Endodermal cell (in vitro differentiated cells): Measurements from ENCODE around the gene THEM4. TPM values are rescaled to one million over a fixed set of nuclear protein-coding genes. Genes with fewer than 3 reads are reported as not detected.
A peak's percentile ranks its signal among the peaks of the same experiment; 100 is the strongest.

Experiments
- DNase-seq: peaks from one replicate; pipeline ENCODE4 v3.0.0-alpha.2; 2017
- H3K27ac ChIP-seq: 2 replicates; pipeline ENCODE4 v1.5.1; 2013; ENCODE audit warnings: mild to moderate bottlenecking, low read depth, low read length, moderate library complexity
- H3K27me3 ChIP-seq: 2 replicates; pipeline ENCODE4 v1.6.1; 2013; ENCODE audit warnings: mild to moderate bottlenecking, low read length, moderate library complexity; ENCODE audit not compliant: insufficient read depth, control insufficient read depth, poor library complexity, severe bottlenecking
- H3K36me3 ChIP-seq: 2 replicates; pipeline ENCODE4 v1.7.0; 2013; ENCODE audit warnings: mild to moderate bottlenecking, low read length, moderate library complexity; ENCODE audit not compliant: control insufficient read depth, insufficient read depth
- H3K4me1 ChIP-seq: one replicate; pipeline ENCODE4 v1.7.0; 2013; ENCODE audit warnings: low read length; ENCODE audit not compliant: control insufficient read depth, insufficient read depth
- H3K4me3 ChIP-seq: 2 replicates; pipeline ENCODE4 v1.5.1; 2013; ENCODE audit warnings: mild to moderate bottlenecking, low read length, moderate library complexity
- H3K9ac ChIP-seq: 2 replicates; pipeline ENCODE4 v1.6.1; 2013; ENCODE audit warnings: mild to moderate bottlenecking, low read length, moderate library complexity; ENCODE audit not compliant: poor library complexity, severe bottlenecking; ENCODE audit errors: extremely low read depth
- H3K9me3 ChIP-seq: 2 replicates; pipeline ENCODE4 v1.6.1; 2013; ENCODE audit warnings: mild to moderate bottlenecking, low read length, moderate library complexity; ENCODE audit not compliant: control insufficient read depth
- H3K27ac Mint-ChIP-seq: 2 replicates; pipeline ENCODE4 v1.8.0; 2020; ENCODE audit warnings: mixed read lengths
- H3K27me3 Mint-ChIP-seq: 2 replicates; pipeline ENCODE4 v1.8.0; 2021; ENCODE audit warnings: mild to moderate bottlenecking, mixed read lengths; ENCODE audit not compliant: insufficient read depth
- H3K36me3 Mint-ChIP-seq: 2 replicates; pipeline ENCODE4 v1.8.0; 2020; ENCODE audit warnings: low read depth, mixed read lengths
- H3K4me1 Mint-ChIP-seq: 2 replicates; pipeline ENCODE4 v1.8.0; 2020; ENCODE audit warnings: mixed read lengths
- H3K4me3 Mint-ChIP-seq: 2 replicates; pipeline ENCODE4 v1.8.0; 2020; ENCODE audit warnings: mild to moderate bottlenecking, moderate library complexity, mixed read lengths
- H3K9me3 Mint-ChIP-seq: 2 replicates; pipeline ENCODE4 v1.8.0; 2020; ENCODE audit warnings: mild to moderate bottlenecking, mixed read lengths
- CTCF ChIP-seq: fragments of 200-600 bp; sonication (generic); conservative IDR thresholded peaks from 2 replicates; pipeline ENCODE4 v1.5.0; 2021; ENCODE audit warnings: antibody characterized with exemption, mild to moderate bottlenecking
- WGBS, 2 experiments: methylation state at CpG; one replicate each; pipeline versions ENCODE4 v1.1.5 to v1.1.7; 2013; ENCODE audit warnings: missing lambda C conversion rate in 2 of 2, mixed read lengths in 1 of 2; ENCODE audit not compliant: insufficient coverage in 1 of 2, insufficient read length in 1 of 2; 5-methylcytosine and 5-hydroxymethylcytosine counted together
- total RNA-seq, 2 donors: library from RNA; stranded (reverse); fragmentation: NEBNext Ultra II Directional in 1 of 2; extraction: Animal tissue kit (Norgen Biotek cat#: 25700) in 1 of 2; gene quantifications; 2 replicates in 1 of 2; 3 replicates in 1 of 2; pipeline ENCODE4 v1.2.1, GENCODE V29; 2021

Gene THEM4
- total RNA-seq, 2 donors from 2014 or later: 12.2 to 14.3 TPM

GRCh38 chr1:151935154-151935553 is 25.8 kb upstream of the THEM4 start:
- H3K4me1 Mint-ChIP-seq: peaks cover 22% of the 10 kb centered on the region
- H3K9me3 Mint-ChIP-seq: peaks cover 10% of the 10 kb centered on the region
- 45 to 55% methylated on average over 3 of the region's 3 CpGs for WGBS, 2 experiments
- Histone ChIP-seq H3K36me3 (no peaks in the 10 kb centered on the region), H3K27ac (no peak overlapping the region), H3K4me3 (no peak overlapping the region), H3K9me3 (peaks cover 8% of the 10 kb centered on the region), H3K4me1 (peaks cover 8% of the 10 kb centered on the region), H3K27me3 (no peaks in the 10 kb centered on the region), H3K9ac (no peak overlapping the region)
- H3K36me3 Mint-ChIP-seq: no peaks in the 10 kb centered on the region
- DNase-seq: no peak
- peaks cover 2% of the 10 kb centered on the region for H3K27me3 Mint-ChIP-seq
- H3K27ac Mint-ChIP-seq: peak overlapping the region; percentile 27
- no peak overlapping the region for H3K4me3 Mint-ChIP-seq
- no peak for TF ChIP-seq CTCF

GRCh38 chr1:151934048-151934493 is 24.8 kb upstream of the THEM4 start:
- WGBS, 2 experiments: 33 to 42% methylated on average over 2 to 3 of the region's 3 CpGs
- Mint-ChIP-seq H3K9me3 (peaks cover 18% of the 10 kb centered on the region), H3K27me3 (peaks cover 2% of the 10 kb centered on the region), H3K36me3 (no peaks in the 10 kb centered on the region), H3K4me3 (no peak overlapping the region), H3K27ac (no peak overlapping the region), H3K4me1 (peaks cover 22% of the 10 kb centered on the region)
- peaks cover 18% of the 10 kb centered on the region for H3K9me3 ChIP-seq
- H3K4me1 ChIP-seq: peaks cover 8% of the 10 kb centered on the region
- no peak overlapping the region for H3K4me3 ChIP-seq
- H3K27me3 ChIP-seq: no peaks in the 10 kb centered on the region
- no peak overlapping the region for H3K27ac ChIP-seq
- peak; percentile 77 for DNase-seq
- no peak overlapping the region for H3K9ac ChIP-seq
- TF ChIP-seq CTCF: peak; percentile 94
- no peaks in the 10 kb centered on the region for H3K36me3 ChIP-seq

GRCh38 chr1:151924691-151925587 is 15.6 kb upstream of the THEM4 start:
- no peak for TF ChIP-seq CTCF
- no peaks in the 10 kb centered on the region for H3K4me1 ChIP-seq
- Mint-ChIP-seq H3K27me3 (no peaks in the 10 kb centered on the region), H3K4me1 (peaks cover 20% of the 10 kb centered on the region), H3K36me3 (no peaks in the 10 kb centered on the region), H3K27ac (no peak overlapping the region), H3K9me3 (peaks cover 9% of the 10 kb centered on the region), H3K4me3 (no peak overlapping the region)
- H3K27me3 ChIP-seq: no peaks in the 10 kb centered on the region
- H3K9me3 ChIP-seq: peaks cover 8% of the 10 kb centered on the region
- H3K9ac ChIP-seq: no peak overlapping the region
- H3K36me3 ChIP-seq: no peaks in the 10 kb centered on the region
- no peak overlapping the region for H3K4me3 ChIP-seq
- no peak for DNase-seq
- 100% methylated on average over 1 of the region's 1 CpG; no CpG with 5 or more reads in 1 of the 2 experiments for WGBS, 2 experiments
- no peak overlapping the region for H3K27ac ChIP-seq
